Heart right ventricle (tissue), 16 donors: ENCODE results near the gene ERLIN1. TPM values are rescaled to one million over a fixed set of nuclear protein-coding genes. Genes with fewer than 3 reads are reported as not detected.

Experiments
- ATAC-seq, 8 donors: fragments of 200-7000 bp; cut with Tn5 transposase; one replicate each; pipeline ENCODE4 v1.9.1; 2020; ENCODE audit warnings: mild to moderate bottlenecking in 8 of 8, moderate library complexity in 8 of 8, moderate number of reproducible peaks in 1 of 8
- DNase-seq, 2 donors: peaks; one replicate each; pipeline ENCODE4 v3.0.0-alpha.2; 2020
- H3K27ac ChIP-seq, 10 donors: fragments of 200-600 bp; sonication (generic) in 2 of 10; one replicate each; pipeline versions ENCODE4 v1.5.0 to v1.8.0; 2020 to 2022; ENCODE audit warnings: mild to moderate bottlenecking in 3 of 10
- H3K27me3 ChIP-seq, 7 donors: fragments of 200-600 bp; one replicate each; pipeline ENCODE4 v1.8.0; 2021 to 2022; ENCODE audit warnings: mild to moderate bottlenecking in 2 of 7
- H3K36me3 ChIP-seq, 9 donors: fragments of 200-600 bp; sonication (generic) in 1 of 9; one replicate each; pipeline versions ENCODE4 v1.5.0 to v1.8.0; 2020 to 2022; ENCODE audit warnings: mild to moderate bottlenecking in 2 of 9
- H3K4me1 ChIP-seq, 9 donors: fragments of 200-600 bp; sonication (generic) in 1 of 9; one replicate each; pipeline versions ENCODE4 v1.5.0 to v1.8.0; 2020 to 2022; ENCODE audit warnings: mild to moderate bottlenecking in 4 of 9
- H3K4me3 ChIP-seq, 10 donors: fragments of 200-600 bp; sonication (generic) in 2 of 10; one replicate each; pipeline versions ENCODE4 v1.5.0 to v1.8.0; 2020 to 2022; ENCODE audit warnings: mild to moderate bottlenecking in 7 of 10, moderate library complexity in 2 of 10
- H3K9me3 ChIP-seq, 11 donors: fragments of 200-600 bp in 10 of 11; sonication (generic) in 2 of 11; one replicate each; pipeline versions ENCODE4 v1.5.0 to v1.8.0; 2013 to 2022; ENCODE audit warnings: mild to moderate bottlenecking in 2 of 11, control low read depth in 1 of 11, moderate library complexity in 1 of 11
- CTCF ChIP-seq, 9 donors: fragments of 200-600 bp; sonication (generic) in 2 of 9; IDR thresholded peaks; one replicate each; pipeline versions ENCODE4 v1.5.0 to v1.8.0; 2021 to 2022; ENCODE audit warnings: antibody characterized with exemption in 9 of 9, mild to moderate bottlenecking in 5 of 9, moderate library complexity in 1 of 9
- WGBS, 2 donors: extraction: QIAGEN DNeasy Blood & Tissue Kit; methylation state at CpG; one replicate each; pipeline ENCODE4 v1.1.7; 2013; ENCODE audit warnings: inconsistent platforms in 1 of 2; 5-methylcytosine and 5-hydroxymethylcytosine counted together
- intact Hi-C, 10 donors: fragments of 100-400 bp; cut with DNase I; formaldehyde crosslinking; loops; one replicate each; pipeline versions ENCODE4 v1.11.1 to v1.14.2; 2022
- long read RNA-seq, 3 donors: library from polyadenylated mRNA; unstranded; transcript quantifications; one replicate each; pipeline ENCODE4 v2.0.0, GENCODE V29; 2020 to 2021
- polyA plus RNA-seq, 2 donors: library from polyadenylated mRNA; stranded (reverse); fragments of 200-250 nt; gene quantifications; one replicate each; pipeline ENCODE4 v1.2.3, GENCODE V29; 2013
- total RNA-seq, 10 donors: library from RNA; stranded (reverse); fragmentation: NEBNext Ultra II Directional in 3 of 10; extraction: Animal tissue kit (Norgen Biotek cat#: 25700) in 3 of 10; gene quantifications; one replicate each; pipeline versions ENCODE4 v1.2.1 to v1.2.4, GENCODE V29; 2021 to 2023
- donor health status: Arrhythmogenic right ventricular cardiomyopathy.
- donor health status: ischemic (EF 13 %, LVEDD 7.1; RV severe dilation, severe dysfunction).
- donor health status: healthy with polysubstance abuse.
- donor health status: DM: no; HTN: yes; CAD: no.
- donor health status: DM: no; HTN: no; CAD: no.
- donor health status: ischemic (EF 25% LVEDD 6.9; RV normal size, moderate dysfunction).
- donor health status: ischemic (EF 25% LVEDD 5.7; RV mildly dilated, moderate dysfunction).
- donor health status: healthy.
- donor health status: DM: yes; HTN: yes; CAD: no.
- donor health status: Ischemic cardiomyopathy.
- donor health status: ischemic (EF 35%, LVEDD 5.7; RV mildly dilated, moderate dysfunction).
- donor health status: nonischemic (EF 11% LVEDD 7.7; RV severe dilation, severe dysfunction).
- donor health status: DM: yes; HTN: yes; CAD: no.
- donor health status: PGD.
- donor health status: ischemic (EF 29% LVEDD 5.4; RV normal size, mild dysfunction).
- donor health status: nonischemic (EF 23%, LVEDD 6.1; RV moderate dilation, normal function).

Gene ERLIN1
- 10 to 100 TPM in 2 of 10 donors, 1 to 10 TPM in 8; 4.4 to 13.3 (median 7.5) TPM for total RNA-seq
- polyA plus RNA-seq: 1 to 10 TPM; 2.1 to 6.3 TPM
- long read RNA-seq, donor 1, transcript ERLIN1-202 (12 exons, 1,453 nt): major isoform, 13 of 17 reads
- long read RNA-seq, donor 1, partial matches to known transcripts: 0 of 17 reads
- long read RNA-seq, donor 1, other reads (novel, unspliced or antisense): 4 of 17 reads
- long read RNA-seq, donor 2, transcript ERLIN1-202 (12 exons, 1,453 nt): major isoform, 5 of 9 reads
- long read RNA-seq, donor 2, partial matches to known transcripts: 2 of 9 reads
- long read RNA-seq, donor 2, other reads (novel, unspliced or antisense): 2 of 9 reads
- long read RNA-seq, donor 3, full-length matches to known transcripts: 30 of 47 reads
- long read RNA-seq, donor 3, partial matches to known transcripts: 8 of 47 reads
- long read RNA-seq, donor 3, other reads (novel, unspliced or antisense): 9 of 47 reads

DNA sequence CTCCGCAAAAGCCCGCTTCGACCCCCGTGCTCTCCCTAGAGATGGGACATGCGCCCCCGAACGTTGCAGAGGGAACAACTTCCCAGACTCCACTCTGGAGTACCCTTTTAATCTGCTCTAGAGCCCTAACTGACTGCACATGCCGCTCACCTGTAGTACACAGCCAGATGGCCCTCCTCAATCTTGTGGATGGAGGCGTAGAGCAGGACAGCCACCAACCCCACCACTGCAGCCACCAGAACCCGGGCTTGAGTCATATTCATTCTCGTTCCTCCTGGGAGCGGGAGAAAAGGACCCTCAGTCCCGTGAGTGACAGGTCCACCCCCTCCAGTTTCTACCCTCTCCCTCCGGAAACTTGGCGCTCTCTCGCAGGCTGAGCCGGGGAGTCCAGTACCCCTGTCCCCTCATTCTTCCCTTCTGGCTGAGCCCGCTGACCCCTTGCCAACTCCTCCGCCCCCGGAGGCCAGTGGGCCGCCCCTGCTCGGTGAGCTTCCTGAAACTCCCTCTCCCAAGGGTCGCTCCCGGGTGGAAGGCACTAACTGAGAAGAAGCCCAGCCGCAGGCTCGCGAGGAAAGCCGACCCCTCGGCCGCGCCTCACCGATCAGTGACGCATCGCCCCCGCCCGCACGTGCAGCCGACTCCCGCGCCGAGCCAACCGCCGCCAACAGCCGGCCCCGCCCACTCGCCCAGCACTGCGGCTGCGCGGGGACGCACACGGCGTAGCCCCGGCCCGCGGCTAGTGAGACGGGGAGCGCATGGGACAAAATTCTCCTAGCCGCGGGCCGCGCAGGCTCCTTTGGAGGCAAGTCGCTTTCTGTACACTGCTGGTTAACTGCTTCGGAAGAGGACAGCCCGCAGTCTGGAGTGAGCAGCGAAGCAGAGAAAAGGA, at the start of gene ERLIN1:
ERLIN1 (minus strand) TSS at position 666 of the 889 bp plus-strand sequence; CDS start at position 263, 403 bp downstream.
- no peaks in the 10 kb centered on the region for H3K27me3 ChIP-seq
- ATAC-seq (peak; percentile 98 to 99 (median 98)), DNase-seq (peak; percentile 92 to 93)
- 0% methylated on average over 63 to 65 of the region's 65 CpGs for WGBS, 2 donors
- TF ChIP-seq CTCF (IDR thresholded peaks at IDR 0.05): no peak
- H3K4me3 ChIP-seq: peak within 1 kb of the TSS; percentile 46 to 97 (median 86)
- H3K4me1 ChIP-seq: peaks cover 6 to 59% (median 29%) of the 10 kb centered on the region in 9 donors
- peak within 1 kb of the TSS; percentile 59 to 93 (median 86) for H3K27ac ChIP-seq
- intact Hi-C loops: loop anchor here in 1 of 10 donors (5.0 kb wide), 1 partner anchor 42 kb away; the partner anchor contains the start of gene CHUK
- H3K36me3 ChIP-seq: peaks cover 0 to 60% (median 3%) of the 10 kb centered on the region in 9 donors
- no peaks in the 10 kb centered on the region for H3K9me3 ChIP-seq

DNA sequence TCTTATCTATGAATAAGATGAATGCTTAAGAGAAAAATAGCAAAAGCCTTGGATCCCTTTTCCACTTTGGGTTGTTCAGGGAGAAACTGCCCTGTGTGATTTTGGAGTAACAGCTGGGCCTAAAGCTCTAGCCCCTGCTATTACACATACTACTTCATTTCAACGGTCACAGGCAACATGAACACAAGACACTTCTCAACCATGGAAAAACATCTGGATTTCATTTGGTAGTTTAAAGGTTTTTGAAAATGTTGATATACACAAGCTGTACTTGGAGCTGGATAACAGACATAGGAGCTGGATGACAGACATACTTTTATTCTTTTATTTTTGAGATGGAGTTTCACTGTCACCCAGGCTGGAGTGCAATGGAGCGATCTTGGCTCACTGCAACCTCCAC, 46.3 kb upstream of the ERLIN1 start:
- TF ChIP-seq CTCF (IDR thresholded peaks at IDR 0.05): no peak
- intact Hi-C loops: no loop called here
- Histone ChIP-seq H3K27me3 (no peaks in the 10 kb centered on the region), H3K36me3 (peaks cover 0 to 61% (median 41%) of the 10 kb centered on the region in 9 donors), H3K4me3 (no peak overlapping the region), H3K4me1 (peaks cover 0 to 22% (median 15%) of the 10 kb centered on the region in 9 donors), H3K9me3 (no peaks in the 10 kb centered on the region), H3K27ac (no peak overlapping the region)
- 79 to 84% methylated on average over 2 of the region's 2 CpGs for WGBS, 2 donors
- no peak for ATAC-seq
- no peak for DNase-seq

GRCh38 chr10:100229819-100230422, 44.1 kb upstream of the ERLIN1 start:
- H3K4me3 ChIP-seq: peak overlapping the region; percentile 78 to 99 (median 94)
- intact Hi-C loops: loop anchor here in 2 of 10 donors (5.0 kb wide), 2 partner anchors 38 to 43 kb away; partner anchors contain the start of gene ERLIN1 (in 1 of the 2)
- H3K27me3 ChIP-seq: no peaks in the 10 kb centered on the region
- peaks cover 0 to 22% (median 15%) of the 10 kb centered on the region in 9 donors for H3K4me1 ChIP-seq
- H3K27ac ChIP-seq: peak overlapping the region in 9 of 10 donors; percentile 73 to 90 (median 81)
- DNase-seq (no peak), ATAC-seq (peak in 3 of 8 donors; percentile 2 to 4 (median 4))
- WGBS, 2 donors: 59 to 65% methylated on average over 21 of the region's 21 CpGs
- no peak for TF ChIP-seq CTCF (IDR thresholded peaks at IDR 0.05)
- peaks cover 0 to 50% (median 29%) of the 10 kb centered on the region in 9 donors for H3K36me3 ChIP-seq
- no peaks in the 10 kb centered on the region for H3K9me3 ChIP-seq
